GM18526 (cell line): ENCODE results near the gene ADK.

Source experiments
- POLR2A ChIP-seq: IDR thresholded peaks from 3 replicates; pipeline ENCODE4 v1.6.1; 2011; ENCODE audit not compliant: insufficient read length; ENCODE audit errors: extremely low read depth

The ADK gene

DNA sequence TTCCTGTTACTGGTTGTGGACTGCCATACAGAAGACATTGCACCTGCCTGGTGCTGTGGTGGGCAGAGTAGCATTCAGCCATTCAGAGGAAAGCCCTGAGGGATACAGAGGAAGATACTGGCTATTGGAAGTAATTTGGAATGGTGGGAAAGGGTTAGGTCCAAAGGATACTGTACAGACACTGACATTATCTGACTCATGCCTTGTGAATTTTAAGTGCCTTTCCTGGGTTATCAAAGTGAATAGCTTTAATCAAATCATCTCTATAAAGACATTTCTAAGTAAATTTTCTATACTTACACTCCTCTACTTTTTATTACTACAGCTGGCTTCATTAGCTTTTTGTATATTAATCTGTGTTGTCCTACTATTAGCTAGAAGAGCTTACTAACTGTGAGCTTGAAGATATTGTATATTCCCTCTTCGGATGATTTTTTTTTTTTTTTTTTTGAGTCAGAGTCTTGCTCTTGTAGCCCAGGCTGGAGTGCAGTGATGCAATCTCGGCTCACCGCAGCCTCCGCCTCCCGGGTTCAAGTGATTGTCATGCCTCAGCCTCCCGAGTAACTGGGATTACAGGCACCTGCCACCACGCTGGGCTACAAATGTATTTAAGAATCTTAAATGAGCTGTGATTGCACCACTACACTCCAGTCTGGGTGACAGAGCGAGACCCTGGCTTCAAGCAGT lies 186.5 kb downstream of the ADK start:
- no peak for TF ChIP-seq POLR2A

DNA sequence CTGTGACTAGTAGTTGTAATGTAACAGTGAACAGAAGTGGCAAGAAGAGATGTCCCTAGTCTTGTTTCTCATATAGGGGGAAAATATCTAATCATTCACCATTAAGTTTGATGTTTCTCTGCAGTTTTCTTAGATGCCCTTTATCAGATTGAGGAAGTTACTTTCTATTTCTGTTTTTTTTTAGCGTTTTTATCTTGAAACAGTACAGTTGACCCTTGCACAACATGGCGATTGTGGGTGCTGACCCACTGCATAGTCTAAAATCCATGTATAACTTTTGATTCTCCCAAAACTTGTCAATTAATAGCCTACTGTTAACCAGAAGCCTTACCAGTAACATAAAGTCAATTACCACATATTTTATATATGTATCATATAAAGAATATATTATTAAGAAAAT lies 192.0 kb downstream of the ADK start:
- no peak for TF ChIP-seq POLR2A

DNA sequence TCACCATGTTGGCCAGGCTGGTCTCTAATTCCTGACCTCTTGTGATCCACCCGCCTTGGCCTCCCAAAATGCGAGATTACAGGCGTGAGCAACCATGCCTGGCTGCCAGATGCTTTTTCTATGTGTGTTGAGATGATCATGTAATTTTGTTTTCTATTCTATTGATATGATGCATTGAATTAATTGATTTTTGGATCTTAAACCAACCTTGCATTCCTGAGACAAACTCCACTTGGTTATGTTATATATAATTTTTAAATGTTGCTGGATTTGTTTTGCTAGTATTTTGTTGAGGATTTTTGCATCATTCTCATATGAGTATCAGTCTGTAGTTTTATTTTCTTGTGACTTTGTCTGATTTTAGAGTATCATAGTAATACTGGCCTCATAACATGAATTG lies 192.8 kb downstream of the ADK start:
- TF ChIP-seq POLR2A, result no peak

GRCh38 chr10:74344306-74344705 lies 193.3 kb downstream of the ADK start:
- TF ChIP-seq POLR2A, result no peak

DNA sequence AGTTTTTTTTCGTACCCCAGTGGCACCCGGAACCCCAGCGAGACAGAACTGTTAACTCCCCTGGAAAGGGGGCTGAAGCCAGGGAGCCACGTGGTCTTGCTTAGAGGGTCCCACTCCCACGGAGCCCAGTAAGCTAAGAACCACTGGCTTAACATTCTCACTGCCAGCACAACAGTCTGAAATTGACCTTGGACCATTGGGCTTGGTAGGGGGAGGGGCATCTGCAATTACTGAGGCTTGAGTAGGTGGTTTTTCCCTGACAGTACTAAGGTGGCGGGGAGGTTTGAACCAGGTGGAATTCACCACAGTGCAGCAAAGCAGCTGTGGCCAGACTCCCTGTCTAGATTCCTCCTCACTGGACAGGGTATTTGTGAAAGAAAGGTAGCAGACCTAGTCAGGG lies 196.5 kb downstream of the ADK start:
- TF ChIP-seq POLR2A, result no peak

GRCh38 chr10:74361678-74362077 lies 210.7 kb downstream of the ADK start:
- no peak for TF ChIP-seq POLR2A

- TF ChIP-seq POLR2A, result no peak
These were observed 212.7 kb downstream of the ADK start for GRCh38 chr10:74363727-74364126.

DNA sequence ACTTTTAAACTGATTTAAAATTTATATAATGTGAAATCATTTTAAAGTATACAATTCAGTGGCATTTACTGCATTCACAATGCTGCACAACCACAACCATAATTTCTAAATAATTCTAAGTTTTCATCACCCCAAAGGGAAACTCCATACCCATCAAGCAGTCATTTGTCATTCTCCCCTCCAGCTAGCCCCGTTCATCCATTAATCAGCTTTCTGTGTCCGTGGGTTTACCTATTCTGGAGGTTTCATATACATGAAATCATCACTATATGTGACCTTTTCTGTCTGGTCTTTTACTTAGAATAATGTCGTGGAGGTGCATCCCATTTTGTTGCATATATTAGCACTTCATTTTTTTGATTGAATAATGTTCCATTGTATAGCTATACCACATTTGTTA lies 214.1 kb downstream of the ADK start:
- no peak for TF ChIP-seq POLR2A

- no peak for TF ChIP-seq POLR2A
These were observed 220.7 kb downstream of the ADK start for GRCh38 chr10:74371696-74372095.

DNA sequence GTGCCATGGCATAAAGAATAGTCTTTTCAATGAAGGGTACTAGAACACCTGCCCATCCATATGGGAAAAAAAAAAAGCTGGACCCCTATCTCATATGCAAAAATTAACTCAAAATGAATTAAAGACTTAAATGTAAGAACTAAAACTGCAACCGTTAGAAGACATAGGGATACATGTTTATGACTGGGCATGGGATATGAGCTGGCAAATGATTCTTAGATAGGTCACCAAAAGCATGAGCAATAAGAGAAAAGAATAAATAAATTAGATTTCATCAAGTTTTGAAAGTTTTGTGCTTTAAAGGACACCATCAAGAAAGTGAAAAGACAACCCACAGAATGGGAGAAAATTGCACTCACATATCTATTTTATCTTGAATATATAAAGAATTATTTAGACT lies 222.0 kb downstream of the ADK start:
- no peak for TF ChIP-seq POLR2A

GRCh38 chr10:74377476-74377875 lies 226.5 kb downstream of the ADK start:
- no peak for TF ChIP-seq POLR2A

- TF ChIP-seq POLR2A, result no peak
These were observed 228.5 kb downstream of the ADK start for GRCh38 chr10:74379474-74379873.

DNA sequence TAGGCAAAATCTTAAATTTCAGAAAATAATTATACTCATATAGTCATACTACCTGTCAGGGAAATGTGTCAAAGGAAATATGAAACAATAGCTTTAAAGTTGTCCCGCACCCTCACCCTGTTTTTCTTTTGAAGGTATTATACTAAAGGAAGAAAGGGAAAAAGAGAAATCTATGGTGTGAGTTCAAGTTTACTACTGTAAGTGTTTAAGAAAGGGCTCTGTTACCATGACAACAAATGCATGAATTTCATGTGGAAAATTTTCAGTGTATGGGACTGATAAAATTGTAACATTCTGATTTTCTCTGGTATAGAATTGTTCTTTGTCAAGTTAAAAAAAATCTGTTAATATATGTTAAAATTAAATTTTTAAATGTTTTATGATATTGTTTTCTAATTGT lies 229.8 kb downstream of the ADK start:
- no peak for TF ChIP-seq POLR2A

DNA sequence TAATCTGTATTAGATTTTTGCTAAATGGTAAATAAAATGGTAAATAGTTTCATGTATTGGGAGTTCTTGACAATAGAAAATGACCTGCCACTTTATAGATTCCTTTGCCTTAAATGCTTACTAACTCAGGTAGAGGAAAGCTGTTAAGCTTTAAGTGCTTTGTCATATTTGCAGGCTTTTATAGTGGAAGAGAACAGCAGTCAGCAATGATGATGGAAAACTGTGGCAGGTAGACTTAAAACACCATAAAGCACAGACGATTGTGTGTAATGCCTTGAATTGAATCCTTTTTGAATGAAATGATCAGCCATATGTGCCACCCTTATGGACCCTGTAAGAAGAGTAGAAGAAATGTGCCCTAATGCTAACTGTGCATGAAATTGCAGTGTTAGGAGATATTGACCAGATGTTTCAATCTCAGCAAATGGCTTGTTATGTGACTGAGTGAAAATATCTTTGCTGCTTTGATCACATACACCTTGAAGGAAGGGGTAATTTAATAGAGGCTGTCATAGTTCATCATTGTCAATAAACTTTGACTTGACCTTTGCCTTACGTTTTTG lies 230.4 kb downstream of the ADK start:
- no peak for TF ChIP-seq POLR2A

- no peak for TF ChIP-seq POLR2A
These were observed 231.6 kb downstream of the ADK start for GRCh38 chr10:74382663-74383062.

GRCh38 chr10:74383642-74384041 lies 232.6 kb downstream of the ADK start:
- TF ChIP-seq POLR2A, result no peak

DNA sequence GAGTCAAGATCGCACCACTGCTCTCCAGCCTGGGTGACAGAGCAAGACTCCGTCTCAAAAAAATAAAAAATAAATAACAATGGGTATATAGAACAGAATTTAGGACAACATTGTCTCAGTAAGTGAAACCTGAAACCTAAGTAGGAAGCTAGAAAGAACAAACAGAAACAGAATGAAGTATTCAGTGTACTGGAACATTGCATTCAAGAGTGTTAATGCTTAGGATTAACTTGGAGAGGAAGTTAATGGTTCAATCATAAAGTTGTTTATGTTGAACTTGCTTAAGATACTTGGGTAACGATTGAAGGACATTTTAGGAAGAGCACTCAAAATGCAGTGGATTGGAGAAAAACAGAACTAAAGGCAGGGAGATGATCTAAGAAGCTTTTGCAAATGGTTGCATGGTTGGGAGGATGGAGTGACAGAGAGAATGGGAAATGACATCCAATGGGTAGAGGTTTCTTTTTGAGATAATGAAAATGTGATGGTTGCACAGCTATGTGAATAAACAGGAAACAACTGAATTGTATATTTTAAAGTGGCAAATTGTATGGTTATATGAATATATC lies 233.7 kb downstream of the ADK start:
- no peak for TF ChIP-seq POLR2A
